ENCODE data around the gene OR5AN1. TPM values are rescaled to one million over a fixed set of nuclear protein-coding genes. Genes with fewer than 3 reads are reported as not detected.

The OR5AN1 gene
- total RNA-seq, 1 experiment from 2014 or later = not detected

DNA sequence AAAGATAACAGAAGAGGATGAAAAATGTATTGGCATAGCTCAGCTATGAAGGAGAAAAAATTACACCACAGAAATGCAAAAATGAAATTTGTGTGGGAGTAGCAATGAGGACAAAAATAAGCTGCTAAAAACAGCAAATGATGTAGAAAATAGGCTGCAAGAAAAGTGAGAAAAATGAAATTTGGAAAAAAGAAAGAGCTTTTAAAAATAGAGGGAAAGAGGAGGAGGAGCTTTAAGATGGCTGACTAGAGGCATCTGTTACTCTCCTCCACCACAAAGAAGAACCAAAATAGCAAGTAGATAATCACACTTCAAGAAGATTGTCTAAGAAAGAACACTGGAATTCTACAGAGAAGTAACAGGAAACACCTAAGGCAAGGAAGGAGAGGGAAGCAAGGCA is 23.7 kb upstream of the OR5AN1 start:
- ChIA-PET RAD21 (ENCODE audit: low non-redundant PET in 1 of 2, low total read pairs in 2 of 2, uncharacterized antibody in 2 of 2, unreplicated experiment in 2 of 2) (no interaction called here), CTCF (no interaction called here), POLR2A (no interaction called here)
- no peak overlapping the region for H3K9ac ChIP-seq (ENCODE audit: low read length)
- H3K4me2 ChIP-seq (ENCODE audit: low read length) = no peak overlapping the region
- no peak overlapping the region for H2AFZ ChIP-seq (ENCODE audit: low read depth, low read length, poor library complexity, severe bottlenecking)
- TF ChIP-seq MAX (IDR thresholded peaks at IDR 0.05) (no peak), YY1 (IDR thresholded peaks at IDR 0.05; ENCODE audit: extremely low read depth, insufficient replicate concordance, low read depth, low read length) (no peak), ZNF274 (IDR thresholded peaks at IDR 0.05; ENCODE audit: low read depth, low read length) (no peak)
- no peak overlapping the region for H3K27ac ChIP-seq (ENCODE audit: low read depth, low read length)
- H3K36me3 ChIP-seq (ENCODE audit: control insufficient read depth in 1 of 2, insufficient read depth in 2 of 2, low read length in 2 of 2) = no peaks in the 10 kb centered on the region
- no peaks in the 10 kb centered on the region for H3K9me3 ChIP-seq (ENCODE audit: control insufficient read depth in 1 of 2, insufficient read depth in 1 of 2, low read depth in 1 of 2, low read length in 2 of 2)
- no TSS peak for BruUV-seq (replicated peaks)
- no peaks in the 10 kb centered on the region; the same call in 1 of the 2 replicates for H3K27me3 ChIP-seq (ENCODE audit: insufficient read depth, low read length)
- no peaks in the 10 kb centered on the region for H4K20me1 ChIP-seq (ENCODE audit: insufficient read depth)
- no peaks in the 10 kb centered on the region for H3K9me2 ChIP-seq (ENCODE audit: insufficient read depth)
- no peak for ATAC-seq
- no peak overlapping the region for H3K4me3 ChIP-seq (replicated peaks in 1 of 2; ENCODE audit: low read depth in 1 of 2, low read length in 2 of 2)
- H3K79me2 ChIP-seq (ENCODE audit: insufficient read depth, low read length) = no peaks in the 10 kb centered on the region
- no peak for DNase-seq (ENCODE audit: low read depth, low spot score)
- no peaks in the 10 kb centered on the region for H3K4me1 ChIP-seq (ENCODE audit: control insufficient read depth in 1 of 2, insufficient read depth in 2 of 2, low read length in 2 of 2)
- intact Hi-C loops (cut with micrococcal nuclease) = no loop called here

- CTCF ChIA-PET = no interaction called here
- H3K36me3 ChIP-seq (ENCODE audit: control insufficient read depth in 1 of 2, insufficient read depth in 2 of 2, low read length in 2 of 2) = no peaks in the 10 kb centered on the region
- no peaks in the 10 kb centered on the region for H3K9me3 ChIP-seq (ENCODE audit: control insufficient read depth in 1 of 2, insufficient read depth in 1 of 2, low read depth in 1 of 2, low read length in 2 of 2)
- H3K27ac ChIP-seq (ENCODE audit: low read depth, low read length) = no peak overlapping the region
- RAD21 ChIA-PET (ENCODE audit: low non-redundant PET in 1 of 2, low total read pairs in 2 of 2, uncharacterized antibody in 2 of 2, unreplicated experiment in 2 of 2) = no interaction called here
- H3K9ac ChIP-seq (ENCODE audit: low read length) = no peak overlapping the region
- intact Hi-C loops (cut with micrococcal nuclease) = no loop called here
- DNase-seq (ENCODE audit: low read depth, low spot score) = no peak
- H3K79me2 ChIP-seq (ENCODE audit: insufficient read depth, low read length) = no peaks in the 10 kb centered on the region
- no peaks in the 10 kb centered on the region for H3K9me2 ChIP-seq (ENCODE audit: insufficient read depth)
- no peaks in the 10 kb centered on the region for H3K4me1 ChIP-seq (ENCODE audit: control insufficient read depth in 1 of 2, insufficient read depth in 2 of 2, low read length in 2 of 2)
- H3K27me3 ChIP-seq (ENCODE audit: insufficient read depth, low read length) = no peaks in the 10 kb centered on the region; the same call in 1 of the 2 replicates
- no peak overlapping the region for H3K4me2 ChIP-seq (ENCODE audit: low read length)
- BruUV-seq (replicated peaks) = no TSS peak
- H2AFZ ChIP-seq (ENCODE audit: low read depth, low read length, poor library complexity, severe bottlenecking) = no peak overlapping the region
- H3K4me3 ChIP-seq (replicated peaks in 1 of 2; ENCODE audit: low read depth in 1 of 2, low read length in 2 of 2) = no peak overlapping the region
- ATAC-seq = no peak
- POLR2A ChIA-PET = no interaction called here
- TF ChIP-seq POLR2AphosphoS5 (IDR thresholded peaks at IDR 0.05; ENCODE audit: low read depth, low read length) = no peak
- no peak for TF ChIP-seq MAX (IDR thresholded peaks at IDR 0.05)
- no peak for TF ChIP-seq FOSL1 (IDR thresholded peaks at IDR 0.05; ENCODE audit: low read depth)
- no peak for TF ChIP-seq ZFX (IDR thresholded peaks at IDR 0.05)
- no peak for TF ChIP-seq POLR2A (IDR thresholded peaks at IDR 0.05; ENCODE audit: borderline replicate concordance, extremely low read depth, insufficient read depth, insufficient read length)
- TF ChIP-seq ATF3 (IDR thresholded peaks at IDR 0.05) = no peak
- TF ChIP-seq YY1 (IDR thresholded peaks at IDR 0.05; ENCODE audit: extremely low read depth, insufficient replicate concordance, low read depth, low read length) = no peak
- no peak for TF ChIP-seq RAD21 (IDR thresholded peaks at IDR 0.05; ENCODE audit: low read depth)
- TF ChIP-seq ELF1 (IDR thresholded peaks at IDR 0.05; ENCODE audit: borderline replicate concordance, low read depth) = no peak
- no peak for TF ChIP-seq SIN3A (IDR thresholded peaks at IDR 0.05; ENCODE audit: low read depth)
- TF ChIP-seq JUND (IDR thresholded peaks at IDR 0.05) = no peak
- no peak for TF ChIP-seq EZH2phosphoT487 (IDR thresholded peaks at IDR 0.05; ENCODE audit: borderline replicate concordance)
- TF ChIP-seq ZNF274 (IDR thresholded peaks at IDR 0.05; ENCODE audit: low read depth, low read length) = no peak
- no peak for TF ChIP-seq CEBPB (IDR thresholded peaks at IDR 0.05; ENCODE audit: low read depth)
- no peak for TF ChIP-seq SRF (IDR thresholded peaks at IDR 0.05; ENCODE audit: low read depth)
- no peak for TF ChIP-seq EGR1 (IDR thresholded peaks at IDR 0.05; ENCODE audit: low read depth)
- no peak for TF ChIP-seq CTCF (IDR thresholded peaks at IDR 0.05 in 2 of 3, conservative IDR thresholded peaks at IDR 0.05 in 1 of 3; ENCODE audit: borderline replicate concordance in 1 of 3, insufficient read depth in 1 of 3, low read depth in 2 of 3, low read length in 2 of 3)
- no peak for TF ChIP-seq EZH2 (IDR thresholded peaks at IDR 0.05)
- TF ChIP-seq TCF7L2 (IDR thresholded peaks at IDR 0.05; ENCODE audit: borderline replicate concordance, extremely low read depth, insufficient read depth, insufficient read length) = no peak
- H4K20me1 ChIP-seq (ENCODE audit: insufficient read depth) = no peaks in the 10 kb centered on the region
Measured at GRCh38 chr11:59336176-59336575, 22.5 kb upstream of the OR5AN1 start.
